Activated T-cell treated with anti-CD3 and anti-CD28 coated beads for 4 hours (primary cell): ENCODE data around the gene OR4K14.
"Not testable (repeated sequence)": the region's sequence is repeated elsewhere in the genome, so short reads cannot be mapped to it uniquely, and the experiment has no call there.

ENCODE experiments used
- DNase-seq: peaks from one replicate; pipeline ENCODE4 v3.0.0-alpha.2; 2020

OR4K14 gene

GRCh38 chr14:20019257-20019865 lies at the start of gene OR4K14:
TSS of gene OR4K14 (minus strand) at chr14:20019307. CDS start at chr14:20015193, 4,114 bp downstream.
- no peak for DNase-seq

- DNase-seq = no peak
Measured at GRCh38 chr14:20059745-20060144, 40.6 kb upstream of the OR4K14 start, which contains the start of gene OR4L1. TSS of gene OR4L1 (plus strand) at chr14:20060045. CDS start at chr14:20060045, 0 bp downstream.

GRCh38 chr14:20048202-20048601 lies 29.1 kb upstream of the OR4K14 start:
- DNase-seq = no peak

GRCh38 chr14:20044243-20044642 lies 25.1 kb upstream of the OR4K14 start:
- DNase-seq = no peak

GRCh38 chr14:20035938-20036337 lies 16.8 kb upstream of the OR4K14 start, which contains the start of gene OR4K13:
TSS of gene OR4K13 (minus strand) at chr14:20036038. CDS start at chr14:20034758, 1,280 bp downstream.
- DNase-seq = no peak

GRCh38 chr14:20035449-20035848 lies 16.3 kb upstream of the OR4K14 start:
- DNase-seq = no peak

- DNase-seq = no peak
Measured at GRCh38 chr14:20031058-20031457, 12.0 kb upstream of the OR4K14 start.

GRCh38 chr14:20008156-20008555 lies 11.0 kb downstream of the OR4K14 start:
- DNase-seq = no peak

- no peak for DNase-seq
Measured at GRCh38 chr14:20002319-20002718, 16.8 kb downstream of the OR4K14 start.

GRCh38 chr14:20001863-20002262 lies 17.2 kb downstream of the OR4K14 start, which contains the start of gene OR4Q2:
TSS of gene OR4Q2 (plus strand) at chr14:20002163.
- no peak for DNase-seq

- DNase-seq = no peak
Measured at GRCh38 chr14:19993438-19993837, 25.7 kb downstream of the OR4K14 start.

GRCh38 chr14:19975291-19975690 lies 43.8 kb downstream of the OR4K14 start, which contains the start of gene OR4K15:
TSS of gene OR4K15 (plus strand) at chr14:19975591. CDS start at chr14:19975591, 0 bp downstream.
- no peak for DNase-seq

- no peak for DNase-seq
Measured at GRCh38 chr14:19974844-19975243, 44.3 kb downstream of the OR4K14 start.

- not testable (repeated sequence) for DNase-seq
Measured at GRCh38 chr14:19969735-19970134, 49.4 kb downstream of the OR4K14 start.
